AML-193 (cell line): ENCODE data around the gene IL4R.
"Not testable (repeated sequence)": the region's sequence is repeated elsewhere in the genome, so short reads cannot be mapped to it uniquely, and the experiment has no call there.

Source experiments
- DNase-seq, 2 experiments: peaks; one replicate each; lab custom pipeline; 2025; lab: John Stamatoyannopoulos, UW

Gene IL4R

DNA sequence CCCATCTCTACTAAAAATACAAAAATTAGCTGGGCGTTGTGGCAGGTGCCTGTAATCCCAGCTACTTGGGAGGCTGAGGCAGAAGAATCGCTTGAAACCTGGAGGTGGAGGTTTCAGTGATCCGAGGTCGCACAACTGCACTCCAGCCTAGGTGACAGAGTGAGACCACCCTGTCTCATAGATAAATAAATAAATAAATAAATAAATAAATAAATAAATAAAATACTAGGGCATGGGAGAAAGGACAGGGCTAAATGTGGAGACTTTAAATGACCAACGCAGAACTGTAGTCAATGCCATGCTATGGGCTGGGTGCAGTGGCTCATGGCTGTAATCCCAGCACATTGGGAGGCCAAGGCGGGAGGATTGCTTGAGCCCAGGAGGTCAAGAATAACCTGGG lies 25.5 kb upstream of the IL4R start:
- not testable (repeated sequence) for DNase-seq

GRCh38 chr16:27289669-27290068 lies 24.1 kb upstream of the IL4R start:
- no peak for DNase-seq

GRCh38 chr16:27290562-27290961 lies 23.2 kb upstream of the IL4R start:
- DNase-seq: no peak

DNA sequence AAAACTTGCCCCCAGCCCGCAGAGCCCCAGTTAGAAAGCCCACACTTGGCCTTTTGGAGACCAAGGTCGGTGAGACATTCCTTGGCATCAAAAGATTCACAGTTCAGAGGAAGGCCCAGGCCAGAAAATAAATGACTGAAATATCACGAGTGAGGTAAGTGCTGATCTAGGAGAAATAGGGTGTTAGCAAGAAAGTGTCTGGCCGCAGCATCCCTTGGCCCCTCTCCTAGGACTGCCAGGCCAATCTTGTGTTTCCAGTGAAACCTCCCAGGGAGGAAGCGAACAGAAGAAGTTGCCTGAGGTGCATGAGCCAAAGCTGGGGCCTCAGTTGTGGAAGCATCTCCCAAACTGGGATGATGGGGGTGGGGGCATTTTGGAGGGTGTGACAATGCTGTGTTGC lies 22.7 kb upstream of the IL4R start:
- DNase-seq: no peak

- DNase-seq: no peak
Measured at GRCh38 chr16:27291722-27292240, 22.0 kb upstream of the IL4R start.

DNA sequence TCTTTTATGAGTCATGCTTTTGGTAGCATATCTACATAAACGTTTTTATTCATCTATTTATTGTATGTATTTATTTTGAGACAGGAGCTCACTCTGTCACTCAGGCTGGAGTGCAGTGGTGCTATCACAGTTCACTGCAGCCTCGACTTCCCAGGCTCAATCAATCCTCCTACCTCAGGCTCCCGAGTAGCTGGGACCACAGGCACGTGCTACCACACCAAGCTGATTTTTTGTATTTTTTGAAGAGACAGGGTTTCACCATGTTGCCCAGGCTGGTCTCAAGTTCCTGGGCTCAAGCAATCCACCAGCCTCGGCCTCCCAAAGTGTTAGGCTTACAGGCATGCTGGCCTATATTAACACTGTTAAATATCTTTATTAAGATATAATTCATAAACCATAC lies 20.4 kb upstream of the IL4R start:
- DNase-seq: no peak

DNA sequence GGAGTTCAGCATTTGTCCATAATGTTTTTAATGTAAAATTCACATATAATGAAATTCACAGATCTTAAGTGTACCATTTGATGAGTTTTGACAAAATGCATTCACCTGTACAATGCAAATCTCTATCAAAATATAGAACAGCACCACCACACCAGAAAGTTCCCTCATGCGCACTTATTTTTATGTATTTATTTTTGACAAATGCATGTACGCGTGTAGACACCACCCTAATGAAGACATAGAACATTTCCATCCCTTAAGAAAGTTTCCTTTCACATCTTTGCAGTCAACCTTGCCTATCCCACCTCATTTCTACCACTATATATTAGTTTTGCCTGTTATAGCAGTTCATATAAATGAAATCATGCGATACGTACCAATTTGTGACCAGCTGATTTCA lies 15.6 kb upstream of the IL4R start:
- no peak for DNase-seq

GRCh38 chr16:27301236-27301861 lies 12.4 kb upstream of the IL4R start:
- no peak for DNase-seq

DNA sequence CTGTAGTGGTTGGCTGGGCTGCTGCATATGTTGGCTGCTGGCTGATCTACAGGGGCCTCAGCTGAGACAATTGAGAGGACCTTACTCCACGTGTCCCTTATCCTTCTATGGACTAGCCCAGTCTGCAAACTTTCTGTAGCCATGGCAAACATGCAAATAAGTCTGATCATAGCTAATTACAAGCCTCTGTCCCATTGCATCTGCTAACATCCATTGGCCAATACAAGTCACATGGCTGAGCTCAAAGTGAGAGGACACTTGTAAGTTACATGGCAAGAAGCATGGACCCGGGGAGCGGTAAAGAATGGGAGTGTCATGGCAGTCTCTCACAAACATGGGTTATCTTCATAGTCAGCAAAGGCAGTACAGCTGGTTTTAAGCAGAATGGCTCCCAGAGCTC lies 11.6 kb upstream of the IL4R start:
- DNase-seq: no peak

GRCh38 chr16:27303256-27304100 lies 10.3 kb upstream of the IL4R start:
- DNase-seq: no peak

DNA sequence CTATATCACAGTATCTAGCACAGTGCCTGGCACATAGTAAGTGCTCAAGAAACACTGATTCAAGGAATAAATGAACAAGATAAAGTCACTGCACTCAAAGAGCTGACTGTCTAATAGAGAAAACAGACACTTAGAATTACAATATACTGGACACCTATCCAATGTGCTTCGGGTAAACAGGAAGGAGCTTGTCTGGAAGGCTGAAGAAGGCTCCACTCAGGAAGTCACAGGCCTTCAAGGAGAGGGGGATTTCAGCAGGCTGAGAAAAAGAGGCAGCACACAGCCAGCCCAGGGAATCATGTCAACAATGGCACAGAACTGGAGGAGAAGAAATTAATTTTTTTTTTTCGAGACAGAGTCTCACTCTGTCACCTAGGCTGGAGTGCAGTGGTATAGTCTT lies 9.7 kb upstream of the IL4R start:
- no peak for DNase-seq

GRCh38 chr16:27304881-27305745 lies 8.7 kb upstream of the IL4R start:
- peak; percentile 71 to 79 for DNase-seq

DNA sequence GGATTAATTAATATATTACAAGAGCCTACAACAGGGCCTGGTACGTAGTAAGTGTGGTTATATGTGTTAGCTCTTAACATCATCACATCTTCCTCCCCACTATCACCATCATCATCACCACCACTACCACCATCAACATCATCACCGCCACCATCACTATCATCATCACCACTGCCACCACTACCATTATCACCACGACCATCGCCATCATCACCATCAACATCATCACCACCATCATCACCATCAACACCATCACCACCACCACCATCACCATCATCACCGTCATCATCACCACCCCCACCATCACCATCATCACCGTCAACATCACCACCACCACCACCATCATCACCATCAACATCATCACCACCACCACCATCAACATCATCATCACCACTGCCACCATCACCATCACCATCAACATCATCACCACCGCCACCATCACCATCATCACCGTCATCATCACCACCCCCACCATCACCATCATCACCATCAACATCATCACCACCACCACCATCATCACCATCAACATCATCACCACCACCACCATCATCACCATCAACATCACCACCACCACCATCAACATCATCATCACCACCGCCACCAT lies 7.8 kb upstream of the IL4R start:
- DNase-seq: no peak

DNA sequence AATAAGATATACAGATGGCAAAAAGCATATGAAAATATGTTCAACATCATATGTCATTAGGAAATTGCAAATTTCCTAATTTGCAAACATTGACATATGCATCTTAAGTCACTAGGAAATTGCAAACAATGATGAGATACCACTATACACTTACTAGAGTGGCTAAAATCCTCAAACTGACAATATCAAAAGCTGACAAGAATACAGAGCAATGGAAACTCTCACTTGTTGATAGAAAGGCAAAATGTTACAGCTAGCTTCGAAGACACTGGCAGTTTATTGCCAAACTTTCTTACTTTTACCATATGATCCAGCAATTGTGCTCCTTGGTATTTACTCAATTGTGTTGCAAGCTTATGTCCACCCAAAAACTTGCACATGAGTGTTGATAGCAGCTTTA lies 5.0 kb upstream of the IL4R start:
- no peak for DNase-seq

GRCh38 chr16:27310576-27311447 lies 3.0 kb upstream of the IL4R start:
- DNase-seq: no peak

GRCh38 chr16:27311448-27311830 lies 2.3 kb upstream of the IL4R start:
- no peak for DNase-seq

DNA sequence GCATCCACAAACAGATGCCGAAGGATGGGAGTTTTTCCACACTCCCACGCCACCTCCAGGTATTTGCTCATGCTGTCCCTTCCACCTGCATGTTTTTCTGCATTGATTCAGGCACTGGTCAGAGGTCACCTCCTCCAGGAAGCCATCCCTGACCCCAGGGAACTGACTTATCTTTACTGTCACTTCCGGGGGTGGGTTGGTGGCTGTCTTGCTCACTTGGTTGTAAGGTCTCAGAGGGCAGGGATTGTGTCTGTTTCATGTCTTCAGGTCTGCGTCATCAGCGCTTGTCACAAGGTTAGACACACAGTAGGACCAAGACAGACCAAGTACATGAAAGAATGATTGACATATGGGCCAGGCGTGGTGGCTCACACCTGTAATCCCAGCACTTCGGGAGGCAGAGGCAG lies 1.9 kb upstream of the IL4R start:
- DNase-seq: no peak

DNA sequence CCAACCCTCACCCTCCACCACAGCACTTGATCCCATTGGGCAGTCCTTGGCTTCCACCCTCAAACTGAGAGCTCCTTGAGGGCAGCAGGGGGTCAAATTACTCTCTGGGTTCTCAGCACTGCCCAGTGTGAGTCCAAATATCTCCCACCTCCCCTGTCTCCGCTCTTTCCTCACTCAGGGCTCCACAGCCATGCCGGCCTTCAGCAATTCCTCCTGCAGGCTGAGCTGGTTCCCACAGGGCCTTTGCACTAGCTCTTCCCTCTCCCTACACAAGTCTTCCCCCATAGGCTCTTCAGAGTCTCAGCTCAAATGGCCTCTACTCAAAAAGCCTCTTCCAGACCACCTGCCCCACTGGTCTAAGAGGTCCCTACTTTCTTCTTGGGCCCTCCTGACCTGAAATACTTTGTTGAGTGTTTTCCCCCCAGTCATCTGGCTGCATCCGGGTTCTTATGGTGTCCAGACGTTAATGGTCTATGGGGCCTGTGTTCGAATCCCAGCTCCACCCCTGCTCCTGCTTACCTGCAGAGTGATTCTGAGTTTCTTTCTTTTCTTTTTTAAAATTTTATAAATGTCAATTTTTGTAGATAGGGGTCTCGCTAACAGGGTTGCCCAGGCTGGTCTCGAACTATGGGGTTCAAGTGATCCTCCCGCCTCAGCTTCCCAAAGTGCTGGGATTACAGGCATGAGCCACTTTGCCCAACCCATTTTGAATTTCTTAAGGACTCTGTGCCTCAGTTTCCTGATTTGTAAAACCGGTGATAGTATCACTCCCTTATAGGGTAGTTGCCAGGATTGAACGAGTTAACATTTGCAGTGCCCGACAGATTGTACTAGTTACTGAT lies 973 bp upstream of the IL4R start:
- no peak for DNase-seq

- peak; percentile 3 to 9 for DNase-seq
Measured at GRCh38 chr16:27314161-27314723, 468 bp downstream of the IL4R start.

DNA sequence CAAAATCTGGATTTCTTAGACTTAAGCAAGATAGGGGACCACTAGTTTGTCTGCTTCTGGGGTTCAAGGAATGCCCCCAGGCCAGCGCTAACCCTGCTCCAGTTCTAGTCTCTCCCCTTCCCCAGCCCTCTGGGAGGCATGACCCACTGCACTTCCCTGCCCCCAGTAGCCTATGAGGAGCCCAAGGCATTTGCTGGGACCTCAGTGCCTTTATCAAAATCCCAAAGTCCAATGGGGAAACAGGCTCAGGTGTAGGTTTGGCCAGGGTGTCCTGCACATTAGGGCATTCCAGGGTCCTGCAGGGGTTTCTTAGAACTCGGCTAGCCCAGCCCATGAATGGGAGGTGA lies 1.2 kb downstream of the IL4R start:
- DNase-seq: no peak
